BLaER1 (cell line): ENCODE results near the gene GOLIM4.

Source experiments
- H3K27ac ChIP-seq: shearing (Covaris generic); formaldehyde crosslinking; 2 replicates; pipeline ENCODE4 v1.8.1; 2022
- H3K27me3 ChIP-seq: shearing (Covaris generic); formaldehyde crosslinking; 2 replicates; pipeline ENCODE4 v1.8.1; 2022
- H3K36me3 ChIP-seq: shearing (Covaris generic); formaldehyde crosslinking; 2 replicates; pipeline ENCODE4 v1.8.1; 2022
- H3K4me1 ChIP-seq: shearing (Covaris generic); formaldehyde crosslinking; 2 replicates; pipeline ENCODE4 v1.8.1; 2022
- H3K4me2 ChIP-seq: shearing (Covaris generic); formaldehyde crosslinking; 2 replicates; pipeline ENCODE4 v1.8.1; 2022
- H3K4me3 ChIP-seq: shearing (Covaris generic); formaldehyde crosslinking; 2 replicates; pipeline ENCODE4 v1.8.1; 2022
- H3K9ac ChIP-seq: shearing (Covaris generic); formaldehyde crosslinking; 2 replicates; pipeline ENCODE4 v1.8.1; 2022
- H3K9me3 ChIP-seq: shearing (Covaris generic); formaldehyde crosslinking; 2 replicates; pipeline ENCODE4 v1.8.1; 2022
- H4K20me1 ChIP-seq: shearing (Covaris generic); formaldehyde crosslinking; 2 replicates; pipeline ENCODE4 v1.8.1; 2022
- Cebpa-rat ChIP-seq: shearing (Covaris generic); IDR thresholded peaks from 2 replicates; pipeline ENCODE4 v1.8.1; 2022

GOLIM4 gene

GRCh38 chr3:168100777-168101492, 5.2 kb upstream of the GOLIM4 start:
- peaks cover 7% of the 10 kb centered on the region; the same call in 1 of the 2 replicates for H3K4me1 ChIP-seq
- TF ChIP-seq Cebpa-rat: no peak
- no peaks in the 10 kb centered on the region for H3K36me3 ChIP-seq
- H3K27me3 ChIP-seq: no peaks in the 10 kb centered on the region
- H3K9me3 ChIP-seq: no peaks in the 10 kb centered on the region
- no peak overlapping the region for H3K4me2 ChIP-seq
- no peak overlapping the region for H3K27ac ChIP-seq
- H4K20me1 ChIP-seq: no peaks in the 10 kb centered on the region
- no peak overlapping the region for H3K9ac ChIP-seq
- H3K4me3 ChIP-seq: no peak overlapping the region

DNA sequence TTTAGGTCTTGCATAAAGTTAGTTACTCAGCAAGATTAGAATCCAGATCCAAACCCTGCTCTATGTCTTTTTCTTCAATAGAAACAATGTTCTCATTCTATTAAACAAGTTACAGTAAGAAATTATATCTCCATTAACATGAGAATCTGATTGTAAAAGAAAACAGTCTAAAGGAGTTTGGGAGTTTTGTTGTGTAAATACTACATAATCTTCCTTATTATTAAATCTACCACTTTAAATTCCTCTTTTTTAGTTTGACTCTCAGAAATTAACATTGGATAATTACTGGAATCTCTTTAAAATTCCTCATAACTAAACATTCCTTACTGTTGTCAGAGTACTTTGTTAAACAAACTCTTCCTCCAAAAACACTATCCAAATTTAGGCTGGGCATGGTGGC, 1.7 kb upstream of the GOLIM4 start:
- Histone ChIP-seq H4K20me1 (peaks cover 22% of the 10 kb centered on the region), H3K36me3 (no peaks in the 10 kb centered on the region), H3K4me1 (peaks cover 23% of the 10 kb centered on the region), H3K27ac (no peak overlapping the region), H3K9ac (no peak overlapping the region), H3K4me2 (no peak overlapping the region), H3K9me3 (no peaks in the 10 kb centered on the region), H3K27me3 (no peaks in the 10 kb centered on the region), H3K4me3 (no peak overlapping the region)
- TF ChIP-seq Cebpa-rat: no peak

DNA sequence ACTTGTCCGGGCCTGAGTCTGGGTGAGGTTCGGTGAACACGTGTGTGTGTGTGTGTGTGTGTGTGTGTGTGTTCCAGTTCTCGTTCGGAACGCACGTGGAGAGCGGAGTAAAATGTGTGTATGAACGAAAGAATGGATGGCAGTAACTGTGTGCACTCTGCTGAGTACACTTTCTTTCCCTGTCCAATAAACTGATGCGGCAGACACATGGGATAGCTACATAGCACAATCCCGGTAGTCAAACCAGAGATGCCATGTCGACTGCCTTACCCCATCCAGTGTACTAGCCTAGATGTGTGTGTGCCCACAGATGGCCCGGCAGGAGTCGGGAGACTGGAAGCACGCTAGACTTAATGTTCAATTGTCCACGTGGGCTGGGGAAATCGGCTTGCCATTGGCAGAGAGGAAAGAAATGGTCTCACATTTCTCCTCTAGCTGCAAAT, 507 bp upstream of the GOLIM4 start:
- Histone ChIP-seq H3K36me3 (no peaks in the 10 kb centered on the region), H3K4me1 (peaks cover 34% of the 10 kb centered on the region)

DNA sequence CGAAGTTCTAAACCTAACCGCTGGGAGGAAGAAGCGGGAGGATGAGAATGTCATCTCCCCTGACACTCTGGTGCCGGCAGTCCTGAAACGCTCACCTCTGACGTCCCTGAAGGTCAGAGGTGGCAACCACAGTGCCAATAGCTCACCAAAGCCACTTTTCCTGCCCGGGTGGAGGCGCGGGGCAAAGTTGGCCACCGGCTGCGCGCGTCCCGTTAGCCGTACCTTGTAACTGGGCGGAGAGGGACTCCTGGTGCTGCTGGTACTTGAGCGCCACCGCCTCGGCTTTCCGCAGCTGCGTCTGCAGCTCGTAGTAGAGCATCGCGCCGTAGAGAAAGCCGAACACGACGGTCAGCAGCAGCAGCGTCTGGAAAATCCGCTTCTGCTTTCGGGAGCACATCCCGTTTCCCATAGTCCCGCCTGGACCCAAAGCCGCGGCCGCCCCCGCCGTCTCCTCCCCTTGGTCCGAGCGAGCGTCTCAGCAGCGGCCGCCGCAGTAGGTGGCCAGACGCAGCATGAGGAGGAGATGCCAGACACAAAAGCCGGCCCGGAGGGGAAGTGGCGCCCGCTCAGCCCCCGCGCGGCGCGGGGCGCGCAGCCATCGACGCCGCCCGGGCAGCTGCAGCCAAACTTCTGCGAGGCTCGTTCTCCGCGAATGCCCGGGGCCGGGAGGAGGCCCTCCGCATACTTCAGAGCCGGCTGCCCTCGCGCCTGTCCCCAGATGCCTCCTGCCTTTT, 680 bp downstream of the GOLIM4 start:
- Histone ChIP-seq H3K36me3 (no peaks in the 10 kb centered on the region), H3K27me3 (no peaks in the 10 kb centered on the region), H3K9ac (peak overlapping the region; percentile 84), H3K4me1 (peaks cover 39% of the 10 kb centered on the region), H4K20me1 (peaks cover 45% of the 10 kb centered on the region), H3K9me3 (no peaks in the 10 kb centered on the region), H3K27ac (peak overlapping the region; percentile 86), H3K4me2 (peak overlapping the region; percentile 91), H3K4me3 (peak overlapping the region; percentile 79)
- TF ChIP-seq Cebpa-rat: no peak

More for the DNA sequence above, 507 bp upstream of the GOLIM4 start:
- H3K9ac ChIP-seq: peak overlapping the region; percentile 84
- H3K27ac ChIP-seq: peak overlapping the region; percentile 86; the same call in 1 of the 2 replicates
- TF ChIP-seq Cebpa-rat: no peak
- H4K20me1 ChIP-seq: peaks cover 33% of the 10 kb centered on the region
- H3K4me3 ChIP-seq: peak overlapping the region; percentile 79
- H3K9me3 ChIP-seq: no peaks in the 10 kb centered on the region
- peak overlapping the region; percentile 91 for H3K4me2 ChIP-seq
- H3K27me3 ChIP-seq: no peaks in the 10 kb centered on the region

DNA sequence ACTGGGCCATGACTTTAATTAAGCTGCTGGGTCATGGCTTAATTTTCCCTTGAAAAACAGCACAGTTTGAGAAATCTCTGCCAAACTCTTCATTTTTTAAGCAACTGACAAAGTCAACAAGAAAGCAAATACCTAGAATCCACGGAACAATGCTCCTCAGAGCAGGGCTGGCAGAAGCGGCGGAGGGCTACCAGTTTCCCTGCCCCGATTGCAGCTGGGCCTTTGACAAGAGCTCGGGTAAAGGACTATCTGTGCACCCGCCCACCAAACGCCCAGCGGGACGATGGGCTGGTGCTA, 1.2 kb downstream of the GOLIM4 start:
- H4K20me1 ChIP-seq: peaks cover 50% of the 10 kb centered on the region
- no peaks in the 10 kb centered on the region for H3K27me3 ChIP-seq
- no peaks in the 10 kb centered on the region for H3K9me3 ChIP-seq
- H3K9ac ChIP-seq: peak overlapping the region; percentile 84
- H3K4me3 ChIP-seq: peak overlapping the region; percentile 79
- H3K4me1 ChIP-seq: peaks cover 44% of the 10 kb centered on the region
- peak overlapping the region; percentile 86 for H3K27ac ChIP-seq
- TF ChIP-seq Cebpa-rat: no peak
- peak overlapping the region; percentile 91 for H3K4me2 ChIP-seq
- H3K36me3 ChIP-seq: no peaks in the 10 kb centered on the region

DNA sequence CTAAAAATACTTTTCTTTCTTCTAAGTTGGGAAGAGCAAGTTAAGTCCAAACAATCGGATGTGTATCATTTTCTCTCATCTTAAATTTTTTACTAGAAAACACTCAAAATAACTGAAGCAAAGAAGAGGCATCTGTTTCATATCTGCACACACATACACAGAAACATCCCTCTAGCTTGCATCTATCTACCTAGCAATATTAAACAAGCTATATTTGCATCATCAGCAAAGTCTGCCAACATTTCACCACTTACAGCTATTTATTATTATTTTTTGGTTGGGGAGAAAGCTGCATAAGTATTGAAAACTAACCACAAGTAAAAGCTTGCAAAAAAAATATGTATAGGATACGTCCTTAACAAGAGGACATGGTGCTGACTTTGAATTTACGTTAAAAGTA, 1.9 kb downstream of the GOLIM4 start:
- H3K9me3 ChIP-seq: no peaks in the 10 kb centered on the region
- H3K9ac ChIP-seq: peak overlapping the region; percentile 84
- H3K27ac ChIP-seq: peak overlapping the region; percentile 35; the same call in 1 of the 2 replicates
- TF ChIP-seq Cebpa-rat: no peak
- H3K4me3 ChIP-seq: peak overlapping the region; percentile 79
- peaks cover 58% of the 10 kb centered on the region for H4K20me1 ChIP-seq
- no peaks in the 10 kb centered on the region for H3K27me3 ChIP-seq
- no peaks in the 10 kb centered on the region for H3K36me3 ChIP-seq
- H3K4me2 ChIP-seq: peak overlapping the region; percentile 91
- peaks cover 46% of the 10 kb centered on the region for H3K4me1 ChIP-seq

DNA sequence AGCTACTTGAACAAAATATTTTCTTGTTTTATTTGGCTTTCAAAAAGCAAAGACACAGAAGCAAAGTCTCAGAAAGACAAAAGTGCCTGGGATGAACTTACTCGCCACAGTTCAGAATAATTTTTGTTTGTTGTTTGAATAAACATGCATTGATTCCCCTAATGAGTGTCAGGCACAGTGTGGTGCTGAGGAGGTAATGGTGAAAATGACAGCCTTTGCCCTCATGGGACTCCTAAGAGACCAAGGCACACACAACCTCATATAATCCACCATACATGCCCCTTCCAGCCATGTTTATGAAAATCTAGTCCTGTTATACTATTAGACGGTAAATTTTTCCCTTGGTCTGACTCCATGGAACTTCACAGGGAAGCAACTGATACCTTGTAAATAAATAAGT, 2.5 kb downstream of the GOLIM4 start:
- H3K4me3 ChIP-seq: peak overlapping the region; percentile 79
- H4K20me1 ChIP-seq: peaks cover 63% of the 10 kb centered on the region
- no peaks in the 10 kb centered on the region for H3K9me3 ChIP-seq
- peak overlapping the region; percentile 84 for H3K9ac ChIP-seq
- no peaks in the 10 kb centered on the region for H3K36me3 ChIP-seq
- H3K4me2 ChIP-seq: peak overlapping the region; percentile 91
- peaks cover 51% of the 10 kb centered on the region for H3K4me1 ChIP-seq
- peak overlapping the region; percentile 35; the same call in 1 of the 2 replicates for H3K27ac ChIP-seq
- no peaks in the 10 kb centered on the region for H3K27me3 ChIP-seq
- TF ChIP-seq Cebpa-rat: no peak

GRCh38 chr3:168091941-168092340, 3.8 kb downstream of the GOLIM4 start:
- no peaks in the 10 kb centered on the region for H3K9me3 ChIP-seq
- H3K27me3 ChIP-seq: no peaks in the 10 kb centered on the region
- H3K9ac ChIP-seq: no peak overlapping the region
- peaks cover 76% of the 10 kb centered on the region for H4K20me1 ChIP-seq
- H3K27ac ChIP-seq: no peak overlapping the region
- no peak overlapping the region for H3K4me3 ChIP-seq
- H3K36me3 ChIP-seq: no peaks in the 10 kb centered on the region
- peak overlapping the region; percentile 91 for H3K4me2 ChIP-seq
- H3K4me1 ChIP-seq: peaks cover 51% of the 10 kb centered on the region
- TF ChIP-seq Cebpa-rat: no peak

DNA sequence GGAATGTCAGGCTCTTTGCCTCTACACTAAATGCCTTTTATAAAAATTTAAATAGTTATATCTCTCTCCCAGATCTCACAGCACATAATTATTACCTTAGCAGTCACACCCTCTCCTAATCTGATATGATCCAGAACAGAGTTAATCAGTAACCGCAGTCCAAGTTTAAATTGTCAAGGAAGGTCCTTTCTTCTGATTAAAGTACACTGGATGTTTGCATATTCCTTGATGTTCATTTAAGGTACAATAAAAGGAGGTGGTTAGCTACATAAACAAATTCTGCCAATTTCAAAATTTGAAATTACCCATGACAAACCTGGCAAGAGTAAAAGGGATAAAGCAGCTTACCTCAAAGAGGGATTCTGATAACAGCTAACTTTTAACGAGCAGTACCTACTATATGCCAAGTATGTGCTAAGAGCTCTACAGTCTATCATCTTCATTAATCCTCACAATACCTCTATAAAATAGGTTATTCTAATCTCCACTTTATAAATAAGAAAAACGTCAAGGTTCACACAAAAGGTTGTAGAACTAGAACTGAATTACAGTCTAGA, 4.3 kb downstream of the GOLIM4 start:
- Histone ChIP-seq H3K36me3 (no peaks in the 10 kb centered on the region), H3K4me1 (peaks cover 45% of the 10 kb centered on the region), H3K9me3 (no peaks in the 10 kb centered on the region), H3K4me2 (no peak overlapping the region), H3K27ac (no peak overlapping the region), H4K20me1 (peaks cover 81% of the 10 kb centered on the region), H3K27me3 (no peaks in the 10 kb centered on the region), H3K4me3 (no peak overlapping the region), H3K9ac (no peak overlapping the region)
- no peak for TF ChIP-seq Cebpa-rat
